Stimulated activated CD8-positive, alpha-beta memory T cell treated with anti-CD3 and anti-CD28 coated beads, Interleukin-4, amount 100 ng/mL, for 1 hour (primary cell): Measurements from ENCODE around the gene RFT1.

Experiments
- DNase-seq, 2 donors: peaks; one replicate each; pipeline ENCODE4 v3.0.0-alpha.2; 2020; ENCODE audit warnings: low read depth in 2 of 2, low spot score in 1 of 2

The RFT1 gene

DNA sequence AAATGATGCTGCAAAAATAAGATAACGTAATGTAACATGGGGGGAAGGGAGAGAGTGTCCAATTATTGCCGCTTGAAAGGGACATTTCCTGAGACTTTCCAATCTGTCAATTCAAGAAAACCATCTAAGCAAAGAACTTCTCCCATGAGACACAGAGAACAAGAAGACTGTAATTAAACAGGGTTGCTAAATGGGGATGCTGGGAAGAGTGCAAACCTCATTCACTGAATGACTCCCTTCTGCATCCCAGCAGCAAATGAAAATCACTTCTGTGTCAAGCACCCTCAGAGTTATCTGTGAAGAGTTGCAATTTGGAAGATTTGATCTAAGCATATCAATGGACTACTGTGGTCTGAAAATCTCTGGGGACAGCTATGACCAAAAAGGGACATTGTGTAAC, 3.6 kb downstream of the RFT1 start:
- DNase-seq, result no peak

DNA sequence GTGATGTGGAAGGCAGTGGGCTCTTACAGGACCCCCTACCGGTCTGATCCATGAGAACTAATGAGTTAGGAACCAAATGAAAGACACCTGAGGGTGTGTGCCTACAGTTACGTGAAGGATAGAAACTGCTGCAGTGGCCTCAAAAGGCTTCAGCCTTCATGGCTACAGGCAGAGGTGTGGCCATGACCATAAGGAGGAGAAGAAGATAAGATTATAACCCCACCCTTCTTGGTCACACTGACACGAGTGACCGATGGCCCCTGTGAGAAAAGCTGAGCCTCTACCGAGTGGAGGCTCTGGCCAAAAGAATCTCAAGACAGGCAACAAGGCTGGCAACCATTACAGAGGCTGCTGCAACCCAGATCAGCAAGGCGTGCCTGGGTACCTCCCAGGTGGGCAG, 6.3 kb downstream of the RFT1 start:
- DNase-seq, result no peak

- no peak for DNase-seq
Observed at GRCh38 chr3:53123510-53123909, 6.7 kb downstream of the RFT1 start.

- no peak for DNase-seq
Observed at GRCh38 chr3:53122933-53123305, 7.3 kb downstream of the RFT1 start.

DNA sequence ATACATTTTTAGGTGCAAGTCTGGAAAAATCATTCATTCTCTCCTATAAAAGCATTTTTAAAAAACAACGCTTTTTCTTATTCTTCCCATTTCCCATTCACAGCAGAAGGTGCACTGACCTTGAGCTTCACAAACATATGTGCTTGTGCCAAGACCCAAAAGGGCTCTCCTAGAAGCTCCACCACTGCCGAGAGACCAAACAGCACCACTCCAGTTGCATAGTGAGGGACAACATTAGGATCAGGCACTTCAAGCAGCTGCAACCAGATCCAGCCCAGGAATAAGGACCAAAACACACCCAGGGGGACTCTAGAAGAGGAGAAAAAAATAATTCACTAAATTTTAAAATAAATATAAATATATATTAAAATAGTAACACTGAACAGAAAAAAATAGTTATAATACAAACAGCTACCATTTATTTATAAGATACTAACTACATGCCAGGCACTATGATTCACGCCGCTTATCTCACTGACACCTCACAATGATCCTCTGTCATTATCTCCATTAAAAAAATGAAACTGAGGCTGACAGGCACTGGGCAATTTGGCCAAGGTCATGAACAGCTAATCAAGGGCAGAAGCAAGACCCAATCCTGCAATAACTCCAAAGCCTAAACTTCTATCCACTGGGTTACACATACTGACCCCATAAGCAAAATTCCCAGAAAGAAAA, 7.8 kb downstream of the RFT1 start:
- DNase-seq, result no peak

DNA sequence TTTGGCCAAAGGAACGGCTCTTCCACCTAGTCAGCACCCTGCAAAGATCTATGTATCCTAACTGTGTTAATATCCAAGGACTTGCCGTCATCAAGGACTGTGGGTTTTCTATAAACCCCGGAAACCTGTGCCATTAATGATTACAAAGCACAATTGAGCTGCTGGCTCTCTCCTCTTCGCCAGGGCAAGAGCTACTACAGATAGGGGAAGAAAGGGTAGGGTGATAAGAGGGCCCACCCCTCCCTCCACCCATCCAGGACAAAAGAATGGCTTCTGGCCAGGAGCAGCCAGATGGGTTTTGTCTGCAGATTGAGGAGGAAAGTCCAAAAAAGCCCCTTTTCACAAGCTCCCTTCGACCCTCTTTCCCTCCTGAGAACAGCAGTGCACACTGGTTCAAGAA, 9.9 kb downstream of the RFT1 start:
- DNase-seq, result no peak

DNA sequence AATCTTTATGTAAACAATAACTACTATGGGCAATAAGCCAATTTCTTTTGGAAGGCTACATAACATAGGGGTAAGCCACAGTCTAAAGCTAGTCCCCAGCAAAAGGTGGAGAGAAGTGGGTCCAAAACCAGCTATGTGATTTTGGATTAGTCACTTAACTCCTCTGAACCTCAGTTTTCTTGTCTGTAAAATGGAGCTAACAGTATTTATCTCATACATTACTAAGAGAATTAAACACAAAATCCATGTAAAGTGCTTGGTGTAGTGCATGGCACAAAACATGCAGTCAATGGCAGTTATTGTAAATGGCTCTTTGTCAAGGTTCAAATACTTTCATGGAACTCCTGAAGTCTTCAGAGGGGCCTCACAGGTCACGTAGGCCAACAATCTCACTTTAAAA, 13.3 kb downstream of the RFT1 start:
- no peak for DNase-seq

DNA sequence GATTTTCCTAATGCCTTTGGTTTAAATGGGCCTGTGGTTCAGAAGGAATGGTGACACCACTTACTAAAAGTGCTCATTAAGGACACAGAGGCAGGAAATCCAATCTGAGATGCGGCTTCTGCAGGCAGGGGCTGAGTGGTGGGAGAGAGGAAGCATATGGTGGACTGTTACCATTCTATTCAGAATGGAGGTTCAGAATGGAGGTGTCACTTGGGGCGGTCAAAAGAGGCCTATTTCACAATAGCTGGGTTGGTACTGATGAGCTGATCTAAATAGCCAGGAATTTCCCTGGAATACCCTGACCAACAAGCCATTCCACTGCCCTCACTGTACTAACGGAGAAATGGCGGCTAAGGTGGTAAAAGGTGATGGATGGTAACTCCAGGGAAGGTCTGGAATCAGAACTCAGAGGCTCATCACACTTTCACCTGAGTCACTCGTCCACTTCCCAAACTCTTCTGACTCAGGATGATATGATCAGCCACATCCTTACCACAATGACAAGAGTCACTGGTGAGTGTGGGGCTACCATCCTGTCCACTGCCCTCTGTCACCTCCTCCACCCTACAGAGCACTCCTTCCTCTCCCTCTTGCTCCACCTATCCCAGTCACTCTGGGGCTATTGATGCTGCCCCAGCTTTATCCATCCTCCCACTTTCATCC, 15.7 kb downstream of the RFT1 start:
- no peak for DNase-seq

DNA sequence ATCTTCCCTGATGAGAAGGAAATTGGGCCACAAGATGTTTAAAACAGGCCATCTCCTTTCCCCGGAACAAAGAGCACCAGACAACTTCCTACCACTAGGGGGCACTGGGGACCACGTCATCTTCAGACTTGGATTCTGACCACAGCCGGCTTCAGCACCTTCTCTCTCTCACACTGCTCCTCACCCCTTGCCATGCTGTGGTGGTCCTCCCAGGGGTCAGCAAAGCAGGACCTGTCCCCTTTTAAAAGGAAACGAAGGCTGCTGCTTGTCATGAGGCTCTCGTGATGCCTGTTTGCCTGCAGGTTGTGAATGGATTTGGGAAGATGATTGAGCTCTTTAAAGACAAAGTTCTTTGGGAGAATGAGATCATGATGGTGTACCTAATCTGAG, 16.2 kb downstream of the RFT1 start:
- peak; percentile 62 to 70 for DNase-seq

DNA sequence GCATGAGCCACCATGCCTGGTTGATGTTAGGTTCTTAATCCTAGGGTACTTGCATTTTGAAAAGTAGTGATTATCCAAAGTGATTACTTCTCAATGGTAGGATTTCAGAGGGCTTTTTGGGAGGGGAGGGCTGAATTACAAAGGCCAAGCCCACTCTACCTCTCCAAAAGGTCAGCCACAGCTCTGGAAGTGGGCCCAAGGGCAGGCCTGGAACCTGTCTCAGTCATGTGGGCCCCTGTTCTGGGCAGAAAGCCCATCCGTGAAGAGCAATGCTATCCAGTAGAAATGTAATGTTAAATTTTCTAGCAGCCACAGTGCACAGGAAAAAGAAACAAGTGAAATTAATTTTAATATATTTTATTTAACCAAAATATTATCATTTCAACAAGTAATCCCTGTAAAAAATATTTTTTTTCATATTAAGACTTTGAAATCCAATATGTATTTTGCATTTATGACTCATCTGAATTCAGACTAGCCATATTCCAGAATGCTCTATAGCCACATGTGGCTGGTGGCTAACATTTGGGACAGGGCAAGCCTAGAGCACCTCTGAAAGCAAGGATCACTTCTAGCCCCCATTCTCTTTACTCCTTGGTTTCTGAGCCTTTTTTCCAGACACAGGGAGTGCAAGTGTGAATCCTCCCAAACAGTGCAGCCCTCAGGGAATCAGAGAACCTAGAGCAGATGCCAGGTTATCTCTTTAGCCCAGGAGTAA, 16.8 kb downstream of the RFT1 start:
- DNase-seq, result no peak

- DNase-seq, result no peak
Observed at GRCh38 chr3:53111822-53112221, 18.4 kb downstream of the RFT1 start.

GRCh38 chr3:53109891-53110771, 20.1 kb downstream of the RFT1 start:
- no peak for DNase-seq

- no peak for DNase-seq
Observed at GRCh38 chr3:53109190-53109589, 21.0 kb downstream of the RFT1 start.

DNA sequence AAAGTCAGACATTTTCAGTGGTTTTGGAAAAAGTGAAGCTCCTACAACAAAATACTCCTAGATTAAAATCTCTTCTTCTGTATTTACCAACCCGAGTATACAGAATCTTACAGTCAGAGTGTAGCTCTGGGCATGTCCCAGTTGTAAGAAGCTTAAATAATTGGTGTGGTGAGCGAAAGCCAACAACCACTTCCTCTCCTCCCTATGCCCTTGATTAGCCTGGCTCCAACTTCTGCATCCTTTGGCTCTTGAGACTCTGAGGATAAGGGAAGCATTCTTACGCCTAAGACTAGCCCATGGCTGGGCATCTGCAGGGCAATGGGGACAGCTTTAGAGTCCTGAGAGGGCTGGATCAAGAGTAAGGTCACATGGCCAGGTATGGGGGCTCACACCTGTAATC, 25.5 kb downstream of the RFT1 start:
- no peak for DNase-seq

DNA sequence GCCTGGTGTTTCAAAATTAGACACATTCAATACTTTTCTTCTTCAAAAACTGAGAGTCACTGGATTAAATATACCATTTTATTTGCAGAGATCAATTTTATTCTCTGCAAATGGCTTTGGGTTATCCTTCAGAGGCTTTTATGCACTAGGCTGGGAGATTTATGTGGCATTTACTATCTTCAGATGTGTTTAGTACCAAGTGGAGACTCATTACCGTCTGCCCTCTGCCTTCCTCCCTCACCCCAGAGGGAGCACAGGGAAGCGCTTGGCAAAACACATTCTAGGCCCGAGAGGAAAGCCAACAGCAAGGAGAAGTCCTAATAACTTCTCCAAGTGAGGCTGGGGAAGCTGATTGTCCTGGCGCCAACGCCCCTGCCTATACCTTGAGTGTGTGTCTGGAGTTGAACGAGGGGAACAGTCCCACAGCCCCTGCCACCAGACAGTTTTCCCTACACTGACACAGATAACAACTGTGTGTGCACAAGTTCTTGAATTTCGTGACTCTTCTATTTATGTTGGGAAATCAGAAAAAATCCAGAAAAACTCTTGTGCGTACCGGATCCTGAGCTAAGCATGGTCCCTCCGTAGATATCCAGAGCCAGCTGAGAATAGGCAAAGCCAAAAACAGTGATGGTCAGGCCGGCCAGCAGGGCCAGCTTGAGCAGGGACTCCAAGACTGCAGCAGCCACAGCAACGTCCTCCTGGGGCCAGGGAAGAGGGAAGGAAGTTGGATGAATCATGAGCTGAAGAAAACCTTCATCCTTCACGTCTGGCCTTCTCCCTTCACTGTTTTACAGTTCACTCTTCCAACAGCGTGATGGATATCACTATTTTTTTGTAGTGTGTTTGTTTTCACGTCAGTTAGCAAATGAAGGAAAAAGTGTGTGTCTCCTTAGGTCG, 26.6 kb downstream of the RFT1 start:
- DNase-seq, result no peak

- DNase-seq, result no peak
Observed at GRCh38 chr3:53102601-53103147, 27.6 kb downstream of the RFT1 start.

GRCh38 chr3:53101956-53102355, 28.3 kb downstream of the RFT1 start:
- no peak for DNase-seq

DNA sequence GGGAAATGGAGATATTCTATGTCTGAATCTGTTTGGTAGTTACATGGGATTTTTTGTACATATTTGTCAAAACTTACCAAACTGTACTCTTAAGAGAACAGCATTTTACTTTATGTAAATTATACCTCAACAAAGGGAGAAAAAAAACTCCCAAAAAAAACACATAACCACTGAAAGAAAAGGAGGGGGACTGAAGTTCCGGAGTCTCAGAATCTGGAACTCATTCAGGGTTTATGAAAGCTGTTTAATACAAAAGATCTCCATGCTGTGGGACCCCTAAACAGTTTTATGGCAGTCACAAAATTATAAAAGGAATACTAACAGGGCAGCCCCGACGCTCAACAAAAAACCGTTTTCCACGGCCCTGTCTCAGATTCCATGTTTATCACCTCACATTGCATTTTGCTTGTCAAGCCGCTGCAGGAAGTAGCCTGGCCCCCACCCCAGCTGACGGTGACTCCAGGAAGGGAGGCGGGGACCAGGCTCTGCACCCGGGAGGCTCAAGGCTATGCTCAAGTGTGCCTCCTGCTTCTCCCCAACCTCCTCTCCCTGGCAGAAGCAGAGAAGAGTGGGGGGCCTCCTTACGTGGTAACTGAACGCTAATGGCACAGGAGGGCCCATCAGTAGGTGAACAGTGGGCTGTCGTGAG, 29.3 kb downstream of the RFT1 start:
- no peak for DNase-seq

DNA sequence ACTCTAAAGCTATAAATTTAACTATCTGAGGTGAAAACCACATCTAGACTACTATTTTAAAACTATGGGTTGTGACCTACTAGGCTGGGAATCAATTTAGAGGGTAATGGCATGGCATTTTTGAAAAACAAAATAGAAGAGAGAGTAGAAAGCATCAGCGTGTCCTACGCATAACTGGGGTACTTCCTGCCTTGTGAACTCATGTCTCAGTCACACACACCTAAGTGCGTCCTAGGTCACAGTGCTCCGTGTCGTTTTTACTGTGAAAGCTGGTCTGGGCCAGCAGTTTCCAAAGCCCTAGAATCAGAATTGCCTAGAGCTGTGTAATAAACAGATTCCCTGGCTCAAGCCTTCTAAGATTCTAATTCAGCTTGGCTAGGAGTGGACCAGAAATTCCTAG, 32.3 kb downstream of the RFT1 start:
- no peak for DNase-seq

DNA sequence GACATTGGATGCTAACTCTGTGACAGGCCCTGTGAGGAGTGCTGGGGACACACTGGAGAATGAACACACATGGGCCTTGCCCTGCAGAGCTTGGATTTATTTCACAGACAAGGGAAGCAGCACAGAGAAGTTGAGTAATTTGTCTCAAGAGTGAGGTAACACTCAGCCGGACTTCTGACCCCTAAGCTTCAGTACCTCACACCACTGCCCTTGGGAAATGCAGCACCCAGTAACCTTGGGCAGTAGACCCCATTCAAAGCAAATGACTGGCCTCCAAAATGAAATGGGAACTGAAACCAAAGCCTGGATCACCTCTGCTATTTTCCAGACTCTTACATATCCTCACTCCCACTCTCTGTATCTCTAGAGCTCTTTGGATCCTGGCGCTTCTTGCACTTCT, 37.3 kb downstream of the RFT1 start:
- DNase-seq, result no peak
